Measurements from ENCODE around the gene GGA3.

Gene GGA3

DNA sequence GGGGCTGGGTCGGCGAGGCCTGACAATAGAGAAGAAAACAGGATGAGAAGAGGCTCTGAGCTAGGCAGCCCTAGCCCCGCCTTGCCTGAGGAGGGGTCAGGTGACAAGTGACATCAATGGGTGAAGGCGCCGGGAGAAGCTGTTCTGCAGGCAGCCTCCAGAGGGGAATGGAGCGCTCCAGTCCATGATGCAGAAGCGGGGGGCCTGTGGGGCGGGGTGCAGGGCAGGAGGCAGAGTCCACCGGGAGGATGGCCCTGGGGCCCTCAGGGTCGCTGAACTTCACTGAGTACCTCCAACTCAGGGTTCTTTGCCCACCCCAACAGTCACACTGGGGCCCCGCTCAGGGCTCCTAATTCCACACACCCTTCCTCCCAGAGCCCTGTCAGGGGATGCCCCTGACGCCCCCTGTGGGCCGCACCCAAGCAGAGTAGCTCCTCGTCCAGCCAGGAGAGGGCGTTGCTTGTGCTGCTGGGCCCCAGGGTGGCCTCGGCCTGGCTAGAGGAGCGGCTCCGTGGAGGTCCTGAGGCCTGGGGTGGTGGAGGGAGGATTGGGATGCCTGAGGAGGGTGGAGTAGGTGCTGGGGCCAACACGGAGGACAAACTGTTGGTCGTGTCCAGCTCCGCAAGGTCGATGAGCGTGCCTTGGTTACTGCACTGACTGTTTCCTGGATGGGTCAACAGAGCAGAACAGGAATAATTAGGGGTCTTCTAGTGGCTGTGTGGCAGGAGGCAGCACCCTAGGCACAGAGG is 20.8 kb downstream of the GGA3 start:
- no peak overlapping the region for H3K27ac Mint-ChIP-seq
- H3K27me3 Mint-ChIP-seq (ENCODE audit: low read depth, poor library complexity) = peaks cover 2% of the 10 kb centered on the region
- TF ChIP-seq, protein P1, sequence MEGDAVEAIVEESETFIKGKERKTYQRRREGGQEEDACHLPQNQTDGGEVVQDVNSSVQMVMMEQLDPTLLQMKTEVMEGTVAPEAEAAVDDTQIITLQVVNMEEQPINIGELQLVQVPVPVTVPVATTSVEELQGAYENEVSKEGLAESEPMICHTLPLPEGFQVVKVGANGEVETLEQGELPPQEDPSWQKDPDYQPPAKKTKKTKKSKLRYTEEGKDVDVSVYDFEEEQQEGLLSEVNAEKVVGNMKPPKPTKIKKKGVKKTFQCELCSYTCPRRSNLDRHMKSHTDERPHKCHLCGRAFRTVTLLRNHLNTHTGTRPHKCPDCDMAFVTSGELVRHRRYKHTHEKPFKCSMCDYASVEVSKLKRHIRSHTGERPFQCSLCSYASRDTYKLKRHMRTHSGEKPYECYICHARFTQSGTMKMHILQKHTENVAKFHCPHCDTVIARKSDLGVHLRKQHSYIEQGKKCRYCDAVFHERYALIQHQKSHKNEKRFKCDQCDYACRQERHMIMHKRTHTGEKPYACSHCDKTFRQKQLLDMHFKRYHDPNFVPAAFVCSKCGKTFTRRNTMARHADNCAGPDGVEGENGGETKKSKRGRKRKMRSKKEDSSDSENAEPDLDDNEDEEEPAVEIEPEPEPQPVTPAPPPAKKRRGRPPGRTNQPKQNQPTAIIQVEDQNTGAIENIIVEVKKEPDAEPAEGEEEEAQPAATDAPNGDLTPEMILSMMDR (IDR thresholded peaks at IDR 0.05) = peak; percentile 53
- peak; percentile 57 for DNase-seq
- peaks cover 15% of the 10 kb centered on the region for H3K4me1 Mint-ChIP-seq
- H3K4me3 Mint-ChIP-seq = no peak overlapping the region
- no peaks in the 10 kb centered on the region for H3K9me3 Mint-ChIP-seq
- H3K36me3 Mint-ChIP-seq (ENCODE audit: low read depth) = peaks cover 35% of the 10 kb centered on the region

DNA sequence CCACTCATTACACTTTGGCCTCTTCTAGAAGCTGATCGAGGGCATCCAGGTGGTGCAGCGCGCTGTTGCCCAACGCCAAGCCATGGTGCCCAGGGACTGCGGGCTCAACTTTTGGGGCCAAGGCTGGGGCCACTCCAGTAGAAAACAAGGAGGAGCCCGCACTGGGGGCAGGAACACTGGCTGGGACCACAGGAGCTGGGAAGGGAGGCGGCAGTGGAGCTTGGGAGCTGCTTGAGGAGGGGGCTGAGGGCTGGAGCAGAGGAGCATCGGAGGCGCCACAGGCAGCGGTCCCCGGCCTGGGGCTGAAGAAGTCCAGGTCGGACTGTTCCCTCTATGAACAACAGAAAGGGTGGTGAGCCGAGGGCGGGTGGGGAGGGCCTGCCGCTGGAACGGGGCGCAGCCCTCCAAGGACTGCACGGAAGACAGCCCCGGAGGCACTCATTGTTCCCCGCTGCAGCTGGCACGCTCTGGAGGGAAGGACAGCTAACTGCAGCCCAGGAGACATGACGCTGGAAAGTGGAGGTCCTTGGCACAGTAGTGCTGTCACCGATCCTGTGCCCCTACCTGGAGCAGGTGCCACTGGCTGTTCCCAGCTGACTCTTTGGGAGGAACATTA is 21.5 kb downstream of the GGA3 start:
- peaks cover 15% of the 10 kb centered on the region for H3K4me1 Mint-ChIP-seq
- no peak overlapping the region for H3K27ac Mint-ChIP-seq

DNA sequence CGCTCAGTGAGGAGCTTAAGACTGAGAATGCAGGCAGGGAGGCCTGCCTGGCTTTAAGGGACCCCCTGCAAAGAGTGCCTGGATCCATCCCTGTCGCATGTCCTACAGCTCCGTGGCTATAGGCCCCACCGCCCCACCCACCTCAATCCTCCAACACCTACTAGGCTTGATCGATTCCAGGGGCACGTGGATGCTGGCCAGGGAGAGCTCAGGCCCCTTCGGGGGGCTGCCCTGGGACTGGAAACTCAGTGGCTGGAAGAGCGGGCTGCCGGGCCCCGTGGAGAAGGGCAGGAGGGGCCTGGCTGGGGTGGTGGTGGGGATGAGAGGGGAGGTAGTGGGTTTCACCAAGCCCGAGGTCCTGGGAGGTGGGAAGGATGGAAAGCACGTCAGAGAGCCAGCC is 22.2 kb downstream of the GGA3 start:
- H3K4me3 Mint-ChIP-seq = no peak overlapping the region
- H3K36me3 Mint-ChIP-seq (ENCODE audit: low read depth) = peaks cover 43% of the 10 kb centered on the region
- peaks cover 15% of the 10 kb centered on the region for H3K4me1 Mint-ChIP-seq
- no peaks in the 10 kb centered on the region for H3K9me3 Mint-ChIP-seq
- peaks cover 2% of the 10 kb centered on the region for H3K27me3 Mint-ChIP-seq (ENCODE audit: low read depth, poor library complexity)
- H3K27ac Mint-ChIP-seq = no peak overlapping the region
- TF ChIP-seq, protein P1 (IDR thresholded peaks at IDR 0.05) = no peak
- DNase-seq = no peak

More for the DNA sequence above, 21.5 kb downstream of the GGA3 start:
- TF ChIP-seq, protein P1 (IDR thresholded peaks at IDR 0.05) = no peak
- Mint-ChIP-seq H3K36me3 (ENCODE audit: low read depth) (peaks cover 40% of the 10 kb centered on the region), H3K27me3 (ENCODE audit: low read depth, poor library complexity) (peaks cover 2% of the 10 kb centered on the region), H3K4me3 (no peak overlapping the region), H3K9me3 (no peaks in the 10 kb centered on the region)
- DNase-seq = no peak

DNA sequence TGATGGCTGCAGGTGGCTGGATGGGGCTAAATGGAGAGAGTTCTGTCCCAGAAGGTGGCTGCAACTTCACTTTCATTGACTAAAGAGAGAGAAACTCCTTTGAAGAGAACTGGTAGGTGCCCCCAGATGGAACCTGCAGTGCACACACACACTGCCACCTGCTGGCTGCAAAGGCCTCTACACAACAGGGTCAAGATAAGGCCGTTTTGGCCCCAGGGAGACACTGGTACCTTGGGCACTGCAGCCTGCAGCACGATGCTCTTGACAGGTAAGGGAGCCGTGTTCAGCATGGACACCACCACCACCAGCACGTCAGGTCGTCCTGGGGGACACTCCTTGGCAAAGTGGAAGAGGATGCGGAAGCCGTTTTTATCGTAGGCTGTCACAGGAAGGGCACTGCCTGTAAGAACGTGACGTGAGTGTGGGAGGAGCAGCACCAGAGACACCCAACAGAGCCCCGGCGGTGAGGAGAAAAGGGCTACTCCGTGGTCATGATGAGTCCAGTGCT is 22.7 kb downstream of the GGA3 start:
- DNase-seq = peak; percentile 66
- Mint-ChIP-seq H3K27ac (peak overlapping the region; percentile 79), H3K4me3 (no peak overlapping the region), H3K27me3 (ENCODE audit: low read depth, poor library complexity) (peaks cover 2% of the 10 kb centered on the region), H3K4me1 (peaks cover 15% of the 10 kb centered on the region), H3K36me3 (ENCODE audit: low read depth) (peaks cover 45% of the 10 kb centered on the region), H3K9me3 (no peaks in the 10 kb centered on the region)
- TF ChIP-seq, protein P1 (IDR thresholded peaks at IDR 0.05) = peak; percentile 77

DNA sequence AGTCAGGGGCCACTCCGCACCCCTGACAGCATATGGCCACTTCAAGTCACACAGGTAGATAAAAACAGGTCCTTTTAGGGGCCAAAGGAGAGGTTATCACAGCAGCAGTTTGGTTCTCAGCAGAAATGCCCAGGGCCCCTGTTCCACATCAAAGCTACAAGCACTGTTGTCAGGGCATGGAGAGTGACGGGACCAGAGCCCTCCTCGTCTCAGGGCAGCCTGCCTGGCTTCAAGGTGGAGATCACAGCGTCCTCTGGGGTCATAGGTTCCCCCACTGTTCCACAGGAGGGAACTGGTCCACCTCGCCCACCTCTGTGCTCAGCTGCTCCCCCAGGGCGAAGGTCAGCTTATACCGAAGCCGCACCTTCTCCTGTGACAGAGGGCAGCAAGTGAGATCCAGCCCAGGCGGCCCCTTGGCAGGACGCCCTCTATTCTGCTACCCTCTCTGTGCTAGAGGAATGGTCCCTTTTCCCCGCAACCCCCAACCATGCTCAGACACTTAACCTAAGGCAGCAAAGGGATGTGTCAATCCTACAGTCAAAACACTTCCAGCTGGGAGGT is 23.3 kb downstream of the GGA3 start:
- Mint-ChIP-seq H3K27ac (no peak overlapping the region), H3K36me3 (ENCODE audit: low read depth) (peaks cover 43% of the 10 kb centered on the region), H3K9me3 (no peaks in the 10 kb centered on the region), H3K27me3 (ENCODE audit: low read depth, poor library complexity) (no peaks in the 10 kb centered on the region), H3K4me1 (peaks cover 15% of the 10 kb centered on the region), H3K4me3 (no peak overlapping the region)
- TF ChIP-seq, protein P1 (IDR thresholded peaks at IDR 0.05) = no peak
- no peak for DNase-seq

Measured in nephron progenitor cell (in vitro differentiated cells).